Measurements from ENCODE around the gene NLRC4.
"Not testable (repeated sequence)": the region's sequence is repeated elsewhere in the genome, so short reads cannot be mapped to it uniquely, and the experiment has no call there.

The NLRC4 gene, protein sequence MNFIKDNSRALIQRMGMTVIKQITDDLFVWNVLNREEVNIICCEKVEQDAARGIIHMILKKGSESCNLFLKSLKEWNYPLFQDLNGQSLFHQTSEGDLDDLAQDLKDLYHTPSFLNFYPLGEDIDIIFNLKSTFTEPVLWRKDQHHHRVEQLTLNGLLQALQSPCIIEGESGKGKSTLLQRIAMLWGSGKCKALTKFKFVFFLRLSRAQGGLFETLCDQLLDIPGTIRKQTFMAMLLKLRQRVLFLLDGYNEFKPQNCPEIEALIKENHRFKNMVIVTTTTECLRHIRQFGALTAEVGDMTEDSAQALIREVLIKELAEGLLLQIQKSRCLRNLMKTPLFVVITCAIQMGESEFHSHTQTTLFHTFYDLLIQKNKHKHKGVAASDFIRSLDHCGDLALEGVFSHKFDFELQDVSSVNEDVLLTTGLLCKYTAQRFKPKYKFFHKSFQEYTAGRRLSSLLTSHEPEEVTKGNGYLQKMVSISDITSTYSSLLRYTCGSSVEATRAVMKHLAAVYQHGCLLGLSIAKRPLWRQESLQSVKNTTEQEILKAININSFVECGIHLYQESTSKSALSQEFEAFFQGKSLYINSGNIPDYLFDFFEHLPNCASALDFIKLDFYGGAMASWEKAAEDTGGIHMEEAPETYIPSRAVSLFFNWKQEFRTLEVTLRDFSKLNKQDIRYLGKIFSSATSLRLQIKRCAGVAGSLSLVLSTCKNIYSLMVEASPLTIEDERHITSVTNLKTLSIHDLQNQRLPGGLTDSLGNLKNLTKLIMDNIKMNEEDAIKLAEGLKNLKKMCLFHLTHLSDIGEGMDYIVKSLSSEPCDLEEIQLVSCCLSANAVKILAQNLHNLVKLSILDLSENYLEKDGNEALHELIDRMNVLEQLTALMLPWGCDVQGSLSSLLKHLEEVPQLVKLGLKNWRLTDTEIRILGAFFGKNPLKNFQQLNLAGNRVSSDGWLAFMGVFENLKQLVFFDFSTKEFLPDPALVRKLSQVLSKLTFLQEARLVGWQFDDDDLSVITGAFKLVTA

DNA sequence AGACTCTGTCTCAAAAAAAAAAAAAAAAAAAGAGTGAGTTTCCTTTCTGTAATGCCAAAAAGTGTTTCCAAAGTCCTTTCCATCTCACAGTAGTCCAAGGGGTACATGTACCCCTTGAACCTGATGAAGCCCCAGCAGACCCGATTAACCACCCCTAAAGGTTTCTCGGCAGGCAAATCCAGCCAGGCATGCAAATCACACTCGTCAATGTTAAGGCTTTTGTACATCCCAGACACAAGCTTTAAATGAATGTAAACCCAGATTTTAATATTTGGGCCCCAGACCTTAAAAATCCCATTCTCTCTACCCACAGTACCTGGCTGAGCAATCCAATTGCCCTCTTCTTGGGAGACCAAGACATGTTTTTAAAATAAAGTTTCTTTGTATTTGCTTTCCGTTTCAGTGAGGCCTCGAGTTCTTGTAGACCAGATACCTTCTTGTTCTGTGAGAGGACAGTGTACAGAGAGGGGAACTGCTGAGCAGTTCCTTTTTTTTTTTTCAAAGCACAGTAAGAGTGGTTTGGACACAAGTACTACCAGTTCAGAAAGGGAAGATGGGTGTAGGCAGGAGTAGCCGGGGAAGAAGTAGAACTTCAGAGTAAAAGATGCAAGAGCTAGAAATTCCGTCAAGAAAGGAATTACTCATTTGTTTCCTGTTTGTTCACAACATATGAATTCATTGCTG, at the start of gene NLRC4:
TSS of gene NLRC4 (minus strand) at position 465 of the 684 bp plus-strand sequence. CDS start 8,111 bp downstream, outside the sequence.
- DNase-seq (ENCODE audit: low read depth in 3 of 3), result no peak

DNA sequence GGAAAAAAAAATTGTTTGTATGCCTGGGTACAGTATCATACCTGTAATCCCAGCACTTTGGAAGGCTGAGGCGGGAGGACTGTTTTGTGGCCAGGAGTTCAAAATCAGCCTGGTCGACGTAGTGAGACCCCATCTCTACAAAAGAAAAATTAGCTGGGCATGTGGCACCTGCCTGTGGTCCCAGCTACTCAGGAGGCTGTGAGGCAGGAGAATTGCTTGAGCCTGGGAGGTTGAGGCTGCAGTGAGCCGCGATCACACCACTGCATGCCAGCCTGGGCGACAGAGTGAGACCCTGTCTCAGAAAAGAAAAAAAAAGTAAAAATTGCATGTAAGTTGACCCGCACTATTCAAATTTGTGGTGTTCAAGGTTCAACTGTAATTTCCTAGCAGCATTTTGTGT, 45.9 kb upstream of the NLRC4 start:
- no peak for DNase-seq (ENCODE audit: low read depth in 3 of 3)

DNA sequence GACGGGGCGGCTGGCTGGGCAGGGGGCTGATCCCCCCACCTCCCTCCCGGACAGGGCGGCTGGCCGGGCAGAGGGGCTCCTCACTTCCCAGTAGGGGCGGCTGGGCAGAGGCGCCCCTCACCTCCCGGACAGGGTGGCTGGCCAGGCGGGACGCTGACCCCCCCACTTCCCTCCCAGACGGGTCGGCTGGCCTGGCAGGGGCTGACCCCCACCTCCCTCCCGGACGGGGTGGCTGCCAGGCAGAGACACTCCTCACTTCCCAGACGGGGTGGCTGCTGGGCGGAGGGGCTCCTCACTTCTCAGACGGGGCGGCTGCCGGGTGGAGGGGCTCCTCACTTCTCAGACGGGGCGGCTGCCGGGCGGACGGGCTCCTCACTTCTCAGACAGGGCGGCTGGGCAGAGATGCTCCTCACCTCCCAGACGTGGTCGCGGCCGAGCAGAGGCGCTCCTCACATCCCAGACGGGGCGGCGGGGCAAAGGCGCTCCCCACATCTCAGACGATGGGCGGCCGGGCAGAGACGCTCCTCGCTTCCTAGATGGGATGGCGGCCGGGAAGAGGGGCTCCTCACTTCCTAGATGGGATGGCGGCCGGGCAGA, 29.4 kb upstream of the NLRC4 start:
- DNase-seq (ENCODE audit: low read depth in 3 of 3), result not testable (repeated sequence)

DNA sequence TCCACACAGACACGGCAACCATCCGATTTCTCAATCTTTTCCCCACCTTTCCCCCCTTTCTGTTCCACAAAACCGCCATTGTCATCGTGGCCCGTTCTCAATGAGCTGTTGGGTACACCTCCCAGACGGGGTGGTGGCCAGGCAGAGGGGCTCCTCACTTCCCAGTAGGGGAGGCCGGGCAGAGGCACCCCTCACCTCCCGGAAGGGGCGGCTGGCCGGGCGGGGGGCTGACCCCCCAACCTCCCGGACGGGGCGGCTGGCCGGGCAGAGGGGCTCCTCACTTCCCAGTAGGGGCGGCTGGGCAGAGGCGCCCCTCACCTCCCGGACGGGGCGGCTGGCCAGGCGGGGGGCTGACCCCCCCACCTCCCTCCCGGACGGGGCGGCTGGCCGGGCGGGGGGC, 28.8 kb upstream of the NLRC4 start:
- not testable (repeated sequence) for DNase-seq (ENCODE audit: low read depth in 3 of 3)

DNA sequence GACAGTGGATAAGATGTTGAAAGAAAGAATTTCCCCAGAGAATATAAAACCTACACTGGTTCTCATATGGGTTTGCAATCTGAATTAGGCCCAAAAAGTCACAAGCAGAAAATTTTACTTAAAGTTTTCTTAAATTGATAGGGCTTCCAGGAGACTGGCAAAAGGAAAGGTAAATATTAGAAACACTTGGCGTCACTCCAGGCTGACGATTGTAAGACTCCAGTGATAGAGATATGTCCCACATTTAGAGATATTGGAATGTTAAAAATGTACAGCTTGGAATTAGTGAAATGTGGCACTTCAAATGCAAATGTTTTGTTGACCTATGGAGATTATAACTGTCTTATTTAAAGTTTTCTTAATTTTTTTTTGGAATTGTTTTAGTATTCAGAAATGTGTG, 27.1 kb upstream of the NLRC4 start:
- no peak for DNase-seq (ENCODE audit: low read depth in 3 of 3)

DNA sequence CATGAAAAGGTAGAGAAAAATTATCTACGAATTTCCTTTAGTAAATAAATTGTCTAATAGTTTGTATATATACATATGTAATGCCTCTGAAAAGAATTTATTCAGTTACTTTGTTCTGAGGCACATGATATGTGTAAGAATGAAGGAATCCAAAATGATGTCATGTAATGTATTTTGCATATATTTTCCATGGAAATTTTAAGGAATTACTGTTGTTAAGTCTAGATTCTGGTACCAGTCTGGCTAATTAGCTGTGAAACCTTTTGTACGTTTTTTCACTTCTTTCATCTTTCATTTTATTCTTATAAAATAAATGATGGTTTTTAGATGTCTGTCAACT, 25.3 kb upstream of the NLRC4 start:
- DNase-seq (ENCODE audit: low read depth in 3 of 3), result no peak

DNA sequence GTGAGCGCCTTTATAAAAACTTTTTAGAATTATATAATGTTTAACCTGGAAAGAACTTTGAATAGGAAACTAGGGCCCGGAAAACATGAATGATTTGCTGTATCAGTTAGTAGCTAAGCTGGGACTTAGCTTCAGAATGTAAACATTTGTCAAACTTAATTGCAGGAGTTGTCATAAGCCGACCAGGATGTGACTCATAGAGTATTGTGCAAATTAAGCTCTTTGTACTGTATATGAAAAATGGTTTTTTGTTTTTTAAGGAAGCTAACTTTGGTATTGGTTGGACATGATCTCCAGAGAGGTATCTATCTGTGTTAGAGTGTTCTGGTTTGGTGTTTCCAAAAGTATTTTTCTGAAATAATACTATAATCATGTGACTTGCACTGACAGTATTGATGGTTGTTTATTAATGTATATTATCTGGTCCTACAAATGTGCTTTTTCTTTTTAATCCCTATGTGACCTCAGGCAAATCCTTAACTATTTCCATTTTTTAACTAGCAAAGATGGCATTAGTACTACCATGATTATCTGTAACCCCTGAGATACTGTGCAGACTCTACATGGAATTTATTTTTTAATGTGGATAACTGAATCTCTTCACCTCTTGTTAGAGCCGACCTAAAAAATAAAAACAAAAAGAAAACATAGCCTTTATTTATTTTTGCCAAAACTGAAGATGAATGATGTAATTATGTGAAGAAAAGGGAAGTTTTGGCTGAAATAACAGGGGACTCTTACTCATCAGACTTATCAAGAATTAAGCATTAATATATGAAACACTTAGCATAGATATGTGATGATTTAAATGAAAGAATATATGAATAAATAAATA, 24.7 kb upstream of the NLRC4 start:
- DNase-seq (ENCODE audit: low read depth in 3 of 3), result no peak

DNA sequence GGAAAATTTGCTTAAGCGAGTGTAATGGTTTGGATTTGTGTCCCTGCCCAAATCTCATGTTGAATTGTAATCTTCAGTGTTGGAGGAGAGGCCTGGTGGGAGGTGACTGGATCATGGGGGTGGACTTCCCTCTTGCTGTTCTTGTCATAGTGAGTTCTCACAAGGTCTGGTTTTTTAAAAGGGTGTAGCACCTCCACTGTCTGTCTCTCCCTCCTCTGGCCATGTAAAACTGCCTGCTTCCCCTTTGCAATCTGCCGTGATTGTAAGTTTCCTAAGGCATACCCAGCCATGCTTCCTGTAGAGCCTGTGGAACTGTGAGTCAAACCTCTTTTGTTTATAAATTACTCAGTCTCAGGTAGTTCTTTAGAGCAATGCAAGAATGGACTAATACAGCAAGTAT, 19.6 kb upstream of the NLRC4 start:
- DNase-seq (ENCODE audit: low read depth in 3 of 3), result no peak

DNA sequence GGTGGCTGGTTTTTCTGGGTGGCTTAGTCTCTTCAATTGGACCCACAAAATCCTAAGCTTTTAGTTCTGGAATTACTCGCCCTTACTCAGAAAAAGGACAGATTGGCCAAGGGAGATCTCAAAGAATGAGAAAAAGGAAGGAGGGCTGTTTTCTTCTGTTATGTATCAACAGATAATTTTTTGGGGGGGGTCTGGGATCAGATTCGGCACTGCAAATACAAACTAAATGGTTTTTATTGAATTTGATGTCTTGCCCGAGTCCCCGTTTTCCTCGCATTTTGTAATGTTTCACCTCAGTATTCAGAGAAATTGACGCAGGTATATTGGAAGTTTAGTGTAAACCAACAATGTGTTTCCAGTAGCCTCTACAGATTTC, 13.8 kb upstream of the NLRC4 start:
- DNase-seq (ENCODE audit: low read depth in 3 of 3), result no peak

DNA sequence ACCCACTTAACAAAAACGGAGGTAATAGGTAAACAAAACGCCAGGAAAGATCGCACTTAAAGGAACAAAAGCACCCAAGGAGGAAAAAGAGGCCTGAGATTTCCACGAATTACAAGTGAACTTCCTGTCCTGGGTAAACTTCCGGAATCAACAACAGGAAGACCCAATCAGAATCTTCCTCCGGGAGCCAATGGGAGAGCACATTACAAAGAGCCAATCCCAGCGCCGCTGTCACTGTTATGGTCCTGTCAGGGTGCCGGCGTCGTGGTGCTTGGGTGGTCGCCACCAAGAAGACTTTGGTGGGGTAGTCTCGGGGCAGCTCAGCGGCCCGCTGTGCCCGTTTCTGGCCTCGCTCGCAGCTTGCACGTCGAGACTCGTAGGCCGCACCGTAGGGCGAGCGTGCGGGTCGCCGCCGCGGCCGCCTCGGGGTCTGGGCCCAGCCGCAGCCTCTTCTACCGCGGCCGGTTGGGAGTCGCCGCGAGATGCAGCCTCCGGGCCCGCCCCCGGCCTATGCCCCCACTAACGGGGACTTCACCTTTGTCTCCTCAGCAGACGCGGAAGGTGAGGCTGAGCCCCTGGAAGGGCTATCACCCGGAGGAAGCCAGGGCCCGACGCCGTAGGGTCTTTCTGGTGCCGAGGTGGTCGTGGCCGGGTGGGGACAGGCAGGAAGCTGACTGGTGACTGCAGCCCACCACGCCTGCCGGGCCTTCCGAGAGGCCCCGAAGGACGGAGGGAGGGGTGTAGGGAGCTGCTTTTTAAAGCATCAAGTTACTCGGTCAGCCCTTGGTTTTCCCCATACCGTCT, 13.2 kb upstream of the NLRC4 start, which contains the start of gene YIPF4:
TSS of gene YIPF4 (plus strand) at position 231 of the 804 bp plus-strand sequence. CDS start at position 483, 252 bp downstream.
- peak; percentile 71 to 84 (median 83) for DNase-seq (ENCODE audit: low read depth in 3 of 3)

DNA sequence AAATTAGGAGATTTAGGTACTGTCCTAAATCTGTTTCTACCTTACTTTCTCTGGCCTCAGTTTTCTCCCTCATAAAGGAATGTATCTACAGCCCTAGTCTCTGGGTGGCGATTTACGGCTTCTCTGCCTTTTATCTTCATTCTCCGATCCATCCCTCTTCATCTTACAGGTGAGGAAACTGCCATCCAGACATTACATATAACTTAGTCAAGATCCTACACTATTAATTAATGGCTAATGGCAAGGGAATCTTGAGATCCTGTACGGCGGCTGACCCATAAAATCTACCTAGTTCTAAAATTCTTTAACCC, 12.6 kb upstream of the NLRC4 start:
- DNase-seq (ENCODE audit: low read depth in 3 of 3), result no peak

DNA sequence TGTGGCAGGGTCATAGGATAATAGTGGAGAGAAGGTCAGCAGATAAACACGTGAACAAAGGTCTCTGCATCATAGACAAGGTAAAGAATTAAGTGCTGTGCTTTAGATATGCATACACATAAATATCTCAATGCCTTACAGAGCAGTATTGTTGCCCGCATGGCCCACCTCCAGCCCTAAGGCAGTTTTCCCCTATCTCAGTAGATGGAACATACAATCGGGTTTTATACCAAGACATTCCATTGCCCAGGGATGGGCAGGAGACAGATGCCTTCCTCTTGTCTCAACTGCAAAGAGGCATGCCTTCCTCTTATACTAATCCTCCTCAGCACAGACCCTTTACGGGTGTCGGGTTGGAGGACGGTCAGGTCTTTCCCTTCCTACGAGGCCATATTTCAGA, 11.1 kb upstream of the NLRC4 start:
- DNase-seq (ENCODE audit: low read depth in 3 of 3), result not testable (repeated sequence)

DNA sequence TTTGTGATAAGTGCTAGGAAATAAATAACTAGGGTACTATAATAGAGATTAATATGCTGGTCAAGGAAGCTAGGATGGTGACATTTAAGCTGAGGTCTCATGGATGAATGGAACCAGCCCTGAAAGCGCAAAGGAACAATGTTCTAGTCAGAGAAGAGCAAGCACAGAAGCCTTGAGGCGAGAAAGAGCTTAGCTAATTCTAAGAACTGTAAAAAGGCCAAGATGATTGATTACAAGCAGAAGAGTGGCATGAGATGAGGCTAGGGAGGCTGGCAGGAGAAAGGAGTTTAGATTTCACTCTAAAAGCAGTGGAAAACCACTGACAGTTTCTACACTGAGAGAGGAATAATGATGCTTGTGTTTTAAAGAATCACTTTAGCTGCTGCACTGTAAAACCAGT, 9.6 kb upstream of the NLRC4 start:
- DNase-seq (ENCODE audit: low read depth in 3 of 3), result no peak

DNA sequence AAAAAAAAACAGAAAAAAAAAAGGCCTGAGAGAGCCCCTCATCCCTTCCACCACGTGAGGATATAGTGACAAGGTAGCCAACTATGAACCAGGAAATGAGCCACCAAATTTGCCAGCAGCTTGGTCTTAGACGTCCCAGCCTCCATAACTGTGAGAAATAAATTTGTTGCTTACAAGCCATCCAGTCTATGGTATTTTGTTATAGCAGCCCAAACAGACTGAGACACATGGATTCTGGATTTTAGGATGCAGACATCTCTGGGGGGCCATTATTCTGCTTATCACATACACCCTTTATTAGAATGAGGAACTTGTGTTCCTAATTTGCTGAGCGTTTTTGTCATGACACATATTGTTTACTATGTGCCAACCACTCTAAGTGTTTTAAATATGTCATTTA, 7.6 kb upstream of the NLRC4 start:
- no peak for DNase-seq (ENCODE audit: low read depth in 3 of 3)

DNA sequence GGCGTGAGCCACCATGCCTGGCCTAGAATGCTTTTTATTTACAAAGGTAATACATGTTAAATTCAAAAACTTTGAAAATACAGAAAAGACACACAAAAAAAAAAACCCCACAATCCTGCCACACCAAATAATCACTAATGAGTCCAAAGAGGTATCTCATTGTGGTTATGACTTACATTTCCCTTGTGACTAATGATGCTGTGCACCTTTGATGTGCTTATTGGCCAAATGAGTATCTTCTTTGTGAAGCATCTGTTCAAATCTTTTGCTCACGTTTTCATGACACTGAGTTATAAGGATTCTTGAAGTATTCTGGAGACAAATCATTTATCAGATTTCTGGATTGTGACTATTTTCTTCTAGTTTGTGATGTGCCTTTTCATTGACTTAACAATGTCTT, 6.4 kb upstream of the NLRC4 start:
- DNase-seq (ENCODE audit: low read depth in 3 of 3), result no peak

DNA sequence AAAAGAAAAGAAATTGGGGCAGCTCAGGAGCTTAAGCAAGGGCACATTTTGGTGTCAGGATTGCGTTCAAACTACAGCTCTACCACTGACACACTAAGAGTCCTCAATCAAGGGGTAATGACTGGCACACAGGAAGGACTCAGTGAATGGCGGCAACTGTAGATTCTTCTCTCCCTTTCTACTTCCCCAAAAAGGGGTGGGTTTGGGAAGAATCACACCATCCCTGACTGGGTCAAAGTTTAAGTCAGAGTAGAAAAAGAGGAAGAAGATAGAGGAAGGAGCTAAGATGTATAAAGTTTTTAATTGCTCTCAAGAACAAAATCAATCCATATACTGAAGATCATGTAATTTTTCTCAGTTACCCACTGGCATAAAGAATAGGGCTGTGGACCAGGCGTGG, 2.6 kb downstream of the NLRC4 start:
- no peak for DNase-seq (ENCODE audit: low read depth in 3 of 3)

DNA sequence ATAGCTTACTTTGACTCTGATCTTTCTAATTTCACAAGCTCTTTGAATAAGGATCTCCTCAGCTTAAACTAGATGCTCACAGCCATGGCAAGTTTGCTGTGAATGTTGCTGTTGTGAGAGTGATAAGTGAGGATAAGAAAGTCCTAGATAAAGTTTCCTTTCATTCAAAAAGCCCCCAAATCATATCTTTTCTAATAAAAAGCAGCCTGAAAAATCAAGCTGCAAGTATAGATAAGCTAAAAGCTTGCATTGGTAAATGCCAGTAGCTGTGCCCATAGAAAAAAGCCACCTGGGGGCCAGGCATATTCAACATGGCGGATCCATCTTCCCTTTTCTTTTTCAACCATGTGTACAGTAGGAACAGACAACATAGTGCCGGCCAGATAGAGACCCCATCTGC, 4.3 kb downstream of the NLRC4 start:
- no peak for DNase-seq (ENCODE audit: low read depth in 3 of 3)

DNA sequence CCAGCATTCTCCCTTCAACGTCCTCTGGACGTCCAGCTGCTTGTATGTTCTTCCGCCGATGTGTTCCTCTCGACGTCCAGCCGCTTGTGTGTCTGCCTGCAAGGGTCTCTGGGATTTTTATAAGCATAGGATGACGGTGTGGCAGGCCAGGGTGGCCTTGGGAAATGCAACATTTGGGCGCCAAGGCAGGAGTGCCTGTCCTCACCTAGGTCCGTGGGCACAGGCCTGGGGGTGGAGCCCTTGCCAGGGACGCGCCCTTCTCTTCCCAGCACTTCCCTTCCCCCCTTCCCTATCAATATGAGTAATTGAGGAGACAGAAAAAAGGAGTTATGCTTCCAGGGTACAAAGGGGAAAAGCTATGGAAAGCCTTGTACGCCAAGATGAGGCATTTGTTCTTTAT, 6.4 kb downstream of the NLRC4 start:
- no peak for DNase-seq (ENCODE audit: low read depth in 3 of 3)

DNA sequence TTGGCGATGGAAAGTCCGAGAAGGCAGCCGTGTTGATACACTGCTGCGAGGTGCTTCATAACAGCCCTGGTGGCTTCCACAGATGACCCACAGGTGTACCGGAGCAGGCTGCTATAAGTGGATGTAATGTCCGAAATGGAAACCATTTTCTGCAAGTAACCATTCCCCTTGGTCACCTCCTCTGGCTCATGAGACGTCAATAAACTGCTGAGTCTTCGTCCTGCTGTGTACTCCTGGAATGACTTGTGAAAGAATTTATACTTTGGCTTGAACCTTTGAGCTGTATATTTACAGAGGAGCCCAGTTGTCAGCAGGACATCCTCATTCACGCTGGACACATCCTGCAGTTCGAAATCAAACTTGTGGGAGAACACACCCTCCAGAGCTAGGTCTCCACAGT, 14.4 kb downstream of the NLRC4 start:
- no peak for DNase-seq (ENCODE audit: low read depth in 3 of 3)

DNA sequence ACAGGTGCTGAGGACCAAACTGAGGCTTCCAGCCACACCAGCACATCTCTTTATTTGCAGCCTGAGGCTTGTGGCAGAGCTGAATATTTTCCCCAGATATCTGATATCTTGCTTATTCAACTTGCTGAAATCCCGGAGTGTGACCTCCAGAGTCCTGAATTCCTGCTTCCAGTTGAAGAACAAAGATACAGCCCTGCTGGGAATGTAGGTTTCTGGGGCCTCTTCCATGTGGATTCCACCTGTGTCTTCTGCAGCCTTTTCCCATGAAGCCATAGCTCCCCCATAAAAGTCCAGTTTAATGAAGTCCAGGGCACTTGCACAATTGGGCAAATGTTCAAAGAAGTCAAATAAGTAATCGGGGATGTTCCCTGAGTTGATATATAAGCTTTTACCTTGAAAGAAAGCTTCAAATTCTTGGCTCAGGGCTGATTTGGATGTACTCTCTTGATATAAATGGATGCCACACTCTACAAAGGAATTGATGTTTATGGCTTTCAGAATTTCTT, 14.9 kb downstream of the NLRC4 start:
- no peak for DNase-seq (ENCODE audit: low read depth in 3 of 3)

Data from stimulated activated CD4-positive, alpha-beta T cell treated with anti-CD3 and anti-CD28 coated beads, TNF-alpha, amount 100 ng/mL, for 24 hours (primary cell).